IPS-11a (cell line): ENCODE measurements around the gene ASXL1.
"Not testable (repeated sequence)": the region's sequence is repeated elsewhere in the genome, so short reads cannot be mapped to it uniquely, and the experiment has no call there.

Experiments
- H3K4me3 ChIP-seq: one replicate; pipeline ENCODE4 v1.5.1; 2013; ENCODE audit warnings: low read depth, low read length, control low read depth

The ASXL1 gene

DNA sequence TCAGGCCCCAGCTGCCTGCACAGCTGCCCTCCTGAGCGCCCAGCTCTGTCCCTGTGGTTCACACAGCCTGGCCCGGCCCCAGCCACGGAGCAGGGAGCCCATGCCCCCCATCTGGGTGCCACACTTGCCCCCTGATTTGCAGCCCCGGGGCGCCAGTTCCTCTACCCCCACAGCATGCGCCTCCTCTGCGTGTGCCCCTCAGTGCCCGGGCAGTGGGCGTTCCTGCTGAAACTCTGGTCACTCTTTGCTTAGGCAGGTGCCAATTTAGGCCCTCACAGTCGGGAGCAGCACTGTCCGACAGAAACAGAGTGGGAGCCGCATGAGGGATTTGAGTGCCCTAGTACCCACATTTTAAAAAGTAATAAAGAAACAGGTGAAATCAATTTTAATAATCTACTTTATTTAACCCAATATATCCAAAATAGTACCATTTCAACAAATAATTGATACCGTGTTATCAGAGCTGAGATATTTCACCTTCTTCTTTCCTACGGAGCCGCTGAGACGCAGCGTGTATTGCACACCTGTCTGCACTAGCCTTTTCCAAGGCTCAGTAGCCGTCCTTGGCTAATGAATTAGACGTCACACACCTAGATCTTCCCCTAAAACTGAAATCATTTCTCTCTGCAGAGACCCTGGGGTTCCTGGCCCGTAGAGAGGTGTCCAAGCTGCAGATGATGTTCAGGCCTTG lies 106.4 kb downstream of the ASXL1 start:
- H3K4me3 ChIP-seq: no peak overlapping the region

- H3K4me3 ChIP-seq: no peak overlapping the region
Observed at GRCh38 chr20:32465092-32465900, 107.2 kb downstream of the ASXL1 start.

DNA sequence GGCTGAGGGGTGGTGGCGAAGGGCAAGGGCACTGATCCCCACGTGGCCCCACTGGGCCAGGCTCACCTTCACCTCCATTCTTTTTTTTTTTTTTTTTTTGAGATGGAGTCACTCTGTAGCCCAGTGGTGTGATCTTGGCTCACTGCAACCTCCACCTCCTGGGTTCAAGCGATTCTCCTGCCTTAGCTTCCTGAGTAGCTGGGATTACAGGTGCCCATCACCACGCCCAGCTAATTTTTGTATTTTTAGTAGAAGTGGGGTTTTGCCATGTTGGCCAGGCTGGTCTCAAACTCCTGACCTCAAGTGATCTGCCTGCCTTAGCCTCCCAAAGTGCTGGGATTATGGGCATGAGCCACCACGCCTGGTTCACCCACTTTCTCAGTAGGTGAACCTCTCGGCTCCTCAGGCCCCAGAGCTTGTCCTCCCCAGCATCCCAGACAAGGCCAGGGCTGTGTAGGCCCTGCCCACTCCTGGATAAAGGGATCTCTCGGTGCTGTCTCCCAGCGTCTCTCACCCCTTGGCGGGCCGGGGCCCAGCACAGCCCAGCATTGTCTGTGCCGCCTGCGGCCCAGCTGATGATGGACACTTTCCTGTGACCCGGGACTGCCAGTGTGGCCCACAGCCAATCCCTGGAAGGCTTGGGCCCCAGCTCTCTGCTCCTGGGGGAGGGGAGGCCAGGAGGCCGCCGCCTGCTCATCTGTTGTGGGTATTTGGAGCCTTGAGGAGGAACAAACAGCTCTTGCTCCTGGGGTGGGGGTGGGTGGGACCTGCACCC lies 108.0 kb downstream of the ASXL1 start:
- not testable (repeated sequence) for H3K4me3 ChIP-seq

DNA sequence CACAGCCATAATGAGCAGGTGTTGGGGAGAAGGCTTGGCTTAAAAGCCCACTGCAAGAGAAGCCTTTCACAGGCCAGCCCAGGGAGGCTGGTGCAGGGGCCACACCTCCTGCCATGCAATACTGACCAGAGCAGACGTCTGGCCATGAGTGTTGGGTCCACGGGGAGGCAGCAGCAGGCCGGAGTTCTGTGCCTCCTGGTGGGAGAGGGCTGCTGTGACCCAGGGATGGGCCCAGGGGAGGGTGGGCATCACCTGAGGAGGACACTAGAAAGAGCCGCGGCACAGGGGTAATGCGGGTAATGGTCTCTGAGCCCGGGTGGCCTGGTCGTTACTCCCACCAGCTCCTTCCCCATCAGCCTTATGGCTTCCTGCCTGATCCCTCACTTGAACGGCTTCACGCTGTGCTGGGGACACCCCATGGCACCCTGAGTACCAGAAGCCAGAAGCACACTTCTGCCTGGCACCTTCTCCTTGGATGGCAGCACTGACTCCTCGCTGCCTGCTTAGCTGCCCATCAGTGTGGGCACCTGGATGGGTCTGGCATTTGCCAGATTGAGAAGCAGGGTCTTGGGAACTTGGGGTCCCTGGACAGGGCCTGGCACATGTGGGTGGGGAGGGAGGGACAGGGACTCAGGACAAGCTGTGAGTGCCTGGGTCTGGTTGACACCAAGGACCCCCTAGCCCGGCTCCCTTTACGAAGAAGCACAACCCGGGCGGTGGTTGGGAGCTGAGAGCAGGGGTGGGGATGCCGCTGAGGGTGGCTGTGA lies 108.8 kb downstream of the ASXL1 start:
- H3K4me3 ChIP-seq: no peak overlapping the region

DNA sequence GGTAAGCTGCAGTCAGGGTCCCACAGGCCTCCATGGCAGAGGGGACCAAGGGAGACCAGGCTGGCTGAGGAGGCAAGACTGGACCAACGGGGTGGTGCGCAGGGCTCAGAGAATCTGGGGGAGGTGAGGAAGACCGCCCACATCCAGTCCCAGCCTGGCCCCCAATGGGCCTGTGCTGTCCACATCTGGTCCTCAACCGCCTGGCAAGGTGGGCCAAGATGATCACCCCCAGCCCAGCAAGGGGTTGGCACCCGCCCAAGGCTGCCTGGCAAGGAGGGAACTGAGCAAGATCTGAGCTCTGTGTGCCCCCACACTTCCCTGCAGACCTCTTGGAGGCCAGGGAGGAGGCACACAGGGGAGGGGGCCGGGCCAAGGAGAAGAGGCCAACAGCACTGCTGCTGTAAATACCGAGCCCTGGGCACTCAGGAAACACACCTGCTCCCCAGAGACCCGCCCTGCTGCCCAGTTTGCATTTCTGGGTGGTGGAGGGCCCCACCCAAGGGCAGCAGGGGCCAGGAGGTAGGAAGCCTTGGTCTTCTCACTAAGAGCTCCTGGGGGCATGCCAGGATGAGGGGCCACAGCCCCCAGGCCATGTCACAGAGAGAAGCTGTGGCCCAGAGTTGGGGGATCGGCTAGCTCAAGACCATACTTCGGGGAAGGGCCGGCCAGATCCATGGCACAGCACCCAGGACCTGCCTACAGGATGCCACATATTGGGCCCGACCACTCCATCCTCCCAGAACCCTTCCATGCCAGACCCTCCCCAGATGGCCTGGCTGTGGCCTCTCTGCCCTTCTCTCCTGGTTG lies 109.6 kb downstream of the ASXL1 start:
- H3K4me3 ChIP-seq: no peak overlapping the region

GRCh38 chr20:32468313-32468640 lies 110.1 kb downstream of the ASXL1 start:
- no peak overlapping the region for H3K4me3 ChIP-seq

DNA sequence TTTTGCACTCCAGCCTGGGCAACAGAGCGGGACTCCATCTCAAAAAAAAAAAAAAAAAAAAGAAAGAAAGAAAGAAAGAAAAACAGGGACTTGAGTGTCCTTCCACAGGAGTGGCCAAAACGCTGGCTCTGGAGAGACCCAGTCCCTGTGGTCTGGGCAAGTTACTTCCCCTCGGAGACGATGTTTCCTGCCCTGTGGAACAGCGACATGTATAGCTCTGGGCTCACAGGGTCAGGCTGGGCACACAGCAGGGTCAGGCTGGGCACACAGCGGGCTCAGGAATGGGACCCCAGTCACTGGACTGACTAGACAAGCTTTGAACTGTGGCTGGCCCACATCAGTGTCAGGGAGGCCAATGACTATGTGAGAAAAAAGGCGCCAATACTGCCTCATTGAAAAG lies 110.7 kb downstream of the ASXL1 start:
- no peak overlapping the region for H3K4me3 ChIP-seq

GRCh38 chr20:32470025-32470861 lies 112.1 kb downstream of the ASXL1 start:
- H3K4me3 ChIP-seq: no peak overlapping the region

GRCh38 chr20:32470940-32471339 lies 112.8 kb downstream of the ASXL1 start:
- no peak overlapping the region for H3K4me3 ChIP-seq

DNA sequence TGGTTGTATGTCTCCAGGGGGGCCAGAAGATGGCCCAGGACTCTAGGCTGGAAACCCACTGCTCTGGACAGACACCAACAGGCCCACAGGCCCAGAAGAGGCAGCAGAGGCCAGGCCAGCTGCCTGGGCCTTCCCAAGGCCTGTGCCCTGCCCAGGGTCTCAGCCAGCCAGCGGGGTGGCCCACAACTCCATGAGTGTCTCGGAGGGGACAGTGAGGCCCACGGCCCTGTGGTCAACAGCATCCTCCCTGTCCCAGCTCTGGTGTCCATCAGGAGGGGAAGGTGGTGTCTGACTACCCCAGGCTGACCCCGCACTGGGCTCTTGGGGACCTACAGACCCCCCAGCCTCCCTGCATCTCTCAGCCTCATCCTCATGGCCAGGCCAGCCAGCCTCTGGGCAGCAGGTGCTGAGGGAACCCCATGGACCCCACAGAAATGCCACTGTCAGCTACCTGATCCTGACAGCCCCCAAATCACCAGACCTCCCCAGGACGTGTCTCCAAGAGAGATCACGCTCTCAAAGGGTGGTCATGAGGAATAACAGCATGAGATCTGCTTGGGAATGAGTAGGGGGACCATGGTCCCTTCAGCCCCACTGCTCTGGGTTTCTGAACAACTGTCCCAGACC lies 114.6 kb downstream of the ASXL1 start:
- H3K4me3 ChIP-seq: no peak overlapping the region

DNA sequence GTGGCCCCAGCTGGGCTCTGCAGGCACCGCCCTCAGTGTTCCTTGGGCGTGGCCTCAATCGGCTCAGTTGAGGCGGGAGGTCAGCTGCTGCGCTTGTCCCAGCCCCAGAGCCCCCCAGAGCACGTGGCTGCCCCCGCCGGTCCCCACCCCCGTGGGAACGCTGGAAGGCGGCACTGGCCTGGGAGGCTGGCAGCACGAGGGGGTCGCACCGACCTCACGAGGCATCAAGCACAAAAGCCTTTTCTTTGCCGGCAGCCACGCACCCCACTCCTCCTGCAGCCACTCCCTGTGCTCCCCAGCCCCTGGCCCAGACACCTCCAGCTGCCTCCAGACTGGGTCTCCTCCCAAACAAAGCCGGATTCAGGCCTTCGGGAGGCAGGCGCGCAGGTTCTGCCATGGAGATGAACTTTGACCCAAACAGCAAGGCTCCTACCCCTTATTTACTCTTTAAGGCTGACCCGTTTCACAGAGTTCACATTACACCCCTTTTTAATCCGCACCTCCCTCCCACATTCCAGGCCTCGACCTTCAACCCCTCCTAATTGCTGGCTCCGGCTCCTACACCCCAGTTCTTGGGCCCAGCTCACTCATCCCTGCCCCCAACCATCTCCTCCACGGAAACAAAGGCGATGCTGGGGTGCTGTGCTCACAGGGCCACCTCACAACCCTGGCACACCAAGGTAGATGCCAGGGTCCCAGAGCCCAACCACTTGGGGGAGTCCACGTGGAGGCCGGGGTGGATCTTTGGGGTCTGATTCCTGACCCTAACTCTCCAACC lies 115.3 kb downstream of the ASXL1 start:
- no peak overlapping the region for H3K4me3 ChIP-seq

GRCh38 chr20:32474009-32474716 lies 116.0 kb downstream of the ASXL1 start:
- H3K4me3 ChIP-seq: no peak overlapping the region

- no peak overlapping the region for H3K4me3 ChIP-seq
Observed at GRCh38 chr20:32474717-32474966, 116.5 kb downstream of the ASXL1 start.

DNA sequence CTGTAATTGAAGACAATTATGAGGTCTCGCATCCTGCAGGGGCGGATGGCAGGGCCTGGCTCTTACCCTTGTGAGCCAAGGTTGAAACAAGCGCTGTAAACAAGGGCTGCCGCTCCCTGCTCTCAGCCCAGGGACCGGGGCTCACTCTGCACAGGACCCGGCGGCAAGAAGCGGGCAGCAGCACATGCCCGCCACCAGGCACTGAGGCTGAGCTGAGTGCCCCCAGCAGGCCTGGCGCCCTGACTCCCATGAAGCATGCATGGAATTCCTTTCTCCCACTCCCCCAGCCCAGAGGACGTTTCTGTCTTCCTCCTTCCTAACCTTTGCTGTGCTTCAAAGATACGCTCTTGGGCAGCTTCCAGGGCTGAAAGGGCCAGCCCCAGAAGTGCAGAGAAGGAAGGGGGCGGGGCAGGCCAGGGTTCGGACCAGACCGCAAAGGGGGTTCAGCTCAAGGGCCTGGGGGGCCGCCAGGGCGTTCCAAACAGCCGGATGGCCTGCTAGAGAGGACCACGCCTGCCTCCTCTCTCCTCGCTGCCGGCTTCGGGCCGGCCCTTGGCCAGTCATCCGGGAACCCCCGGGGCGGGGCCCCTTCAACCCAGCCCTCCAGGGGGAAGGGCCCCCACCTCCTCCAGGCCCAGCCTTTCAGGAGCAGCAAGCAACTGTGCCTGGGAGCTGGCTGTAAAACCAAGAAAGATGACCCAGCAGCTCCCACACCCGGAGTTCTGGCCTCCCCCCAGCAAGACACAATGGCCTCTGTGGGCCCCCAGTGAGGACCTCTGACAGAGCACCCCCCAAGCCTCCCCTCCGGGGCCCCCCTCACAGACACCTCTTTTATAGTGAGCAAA lies 117.1 kb downstream of the ASXL1 start:
- no peak overlapping the region for H3K4me3 ChIP-seq

GRCh38 chr20:32476684-32477593 lies 118.8 kb downstream of the ASXL1 start:
- H3K4me3 ChIP-seq: no peak overlapping the region
